DOHH2 (cell line): ENCODE measurements around the gene CERS5.

Experiments used
- EZH2phosphoT487 ChIP-seq: fragments of 200-600 bp; sonication (generic); IDR thresholded peaks from 2 replicates; pipeline ENCODE4 v1.6.1; 2017; ENCODE audit warnings: borderline replicate concordance, mild to moderate bottlenecking, antibody characterized with exemption, low read length, moderate library complexity, mixed read lengths
- TF ChIP-seq, protein P1 (sequence below): fragments of 200-600 bp; sonication (generic); IDR thresholded peaks from one replicate; pipeline ENCODE4 v1.5.1; 2014; ENCODE audit warnings: antibody characterized with exemption, mild to moderate bottlenecking, low read depth, low read length; ENCODE audit not compliant: poor library complexity, severe bottlenecking

GRCh38 chr12:50103351-50103750, 63.8 kb downstream of the CERS5 start:
- TF ChIP-seq, protein P1, sequence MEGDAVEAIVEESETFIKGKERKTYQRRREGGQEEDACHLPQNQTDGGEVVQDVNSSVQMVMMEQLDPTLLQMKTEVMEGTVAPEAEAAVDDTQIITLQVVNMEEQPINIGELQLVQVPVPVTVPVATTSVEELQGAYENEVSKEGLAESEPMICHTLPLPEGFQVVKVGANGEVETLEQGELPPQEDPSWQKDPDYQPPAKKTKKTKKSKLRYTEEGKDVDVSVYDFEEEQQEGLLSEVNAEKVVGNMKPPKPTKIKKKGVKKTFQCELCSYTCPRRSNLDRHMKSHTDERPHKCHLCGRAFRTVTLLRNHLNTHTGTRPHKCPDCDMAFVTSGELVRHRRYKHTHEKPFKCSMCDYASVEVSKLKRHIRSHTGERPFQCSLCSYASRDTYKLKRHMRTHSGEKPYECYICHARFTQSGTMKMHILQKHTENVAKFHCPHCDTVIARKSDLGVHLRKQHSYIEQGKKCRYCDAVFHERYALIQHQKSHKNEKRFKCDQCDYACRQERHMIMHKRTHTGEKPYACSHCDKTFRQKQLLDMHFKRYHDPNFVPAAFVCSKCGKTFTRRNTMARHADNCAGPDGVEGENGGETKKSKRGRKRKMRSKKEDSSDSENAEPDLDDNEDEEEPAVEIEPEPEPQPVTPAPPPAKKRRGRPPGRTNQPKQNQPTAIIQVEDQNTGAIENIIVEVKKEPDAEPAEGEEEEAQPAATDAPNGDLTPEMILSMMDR, result no peak
- no peak for TF ChIP-seq EZH2phosphoT487
